ENCODE measurements around the gene COL28A1. TPM values are rescaled to one million over a fixed set of nuclear protein-coding genes. Genes with fewer than 3 reads are reported as not detected.

COL28A1 gene
- polyA plus RNA-seq, 1 experiment = 0.04 TPM

DNA sequence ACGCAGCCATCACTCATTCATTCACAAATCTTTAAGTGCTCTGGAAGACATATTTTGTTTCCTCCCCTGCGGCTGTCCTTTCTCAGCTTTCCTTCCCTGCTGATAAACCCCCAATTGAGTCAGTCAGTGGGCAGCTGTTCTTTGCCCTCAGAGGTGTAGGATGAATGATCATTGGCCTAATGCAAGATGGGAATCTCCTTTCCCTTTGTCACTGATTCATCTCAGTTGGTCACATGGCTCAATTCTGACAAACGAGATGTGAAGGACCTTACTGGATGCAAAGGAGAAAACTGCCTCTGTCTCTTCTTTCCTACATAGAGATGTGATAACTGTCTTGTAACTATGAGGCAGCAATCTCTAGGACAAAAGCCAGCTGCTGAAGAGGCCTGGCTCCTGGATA lies 44.6 kb downstream of the COL28A1 start:
- POLR2A ChIA-PET = interaction anchor here (0.6 kb wide), 1 partner anchor 52 kb away, joined by 4 read pairs; no protein-coding TSS in a partner anchor
- TF ChIP-seq, protein P1, sequence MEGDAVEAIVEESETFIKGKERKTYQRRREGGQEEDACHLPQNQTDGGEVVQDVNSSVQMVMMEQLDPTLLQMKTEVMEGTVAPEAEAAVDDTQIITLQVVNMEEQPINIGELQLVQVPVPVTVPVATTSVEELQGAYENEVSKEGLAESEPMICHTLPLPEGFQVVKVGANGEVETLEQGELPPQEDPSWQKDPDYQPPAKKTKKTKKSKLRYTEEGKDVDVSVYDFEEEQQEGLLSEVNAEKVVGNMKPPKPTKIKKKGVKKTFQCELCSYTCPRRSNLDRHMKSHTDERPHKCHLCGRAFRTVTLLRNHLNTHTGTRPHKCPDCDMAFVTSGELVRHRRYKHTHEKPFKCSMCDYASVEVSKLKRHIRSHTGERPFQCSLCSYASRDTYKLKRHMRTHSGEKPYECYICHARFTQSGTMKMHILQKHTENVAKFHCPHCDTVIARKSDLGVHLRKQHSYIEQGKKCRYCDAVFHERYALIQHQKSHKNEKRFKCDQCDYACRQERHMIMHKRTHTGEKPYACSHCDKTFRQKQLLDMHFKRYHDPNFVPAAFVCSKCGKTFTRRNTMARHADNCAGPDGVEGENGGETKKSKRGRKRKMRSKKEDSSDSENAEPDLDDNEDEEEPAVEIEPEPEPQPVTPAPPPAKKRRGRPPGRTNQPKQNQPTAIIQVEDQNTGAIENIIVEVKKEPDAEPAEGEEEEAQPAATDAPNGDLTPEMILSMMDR (IDR thresholded peaks at IDR 0.05; ENCODE audit: insufficient read depth, low read depth, low read length) = no peak
- Histone ChIP-seq H3K36me3 (ENCODE audit: control insufficient read depth, insufficient read depth, low read length) (no peaks in the 10 kb centered on the region), H3K4me3 (ENCODE audit: low read depth, low read length) (no peak overlapping the region), H3K27me3 (ENCODE audit: control insufficient read depth, insufficient read depth, low read length) (no peaks in the 10 kb centered on the region)
- CTCF ChIA-PET = interaction anchor here (1.4 kb wide), 1 partner anchor 51 kb away, joined by 3 read pairs; no protein-coding TSS in a partner anchor
- no peak for DNase-seq (ENCODE audit: low read depth)

DNA sequence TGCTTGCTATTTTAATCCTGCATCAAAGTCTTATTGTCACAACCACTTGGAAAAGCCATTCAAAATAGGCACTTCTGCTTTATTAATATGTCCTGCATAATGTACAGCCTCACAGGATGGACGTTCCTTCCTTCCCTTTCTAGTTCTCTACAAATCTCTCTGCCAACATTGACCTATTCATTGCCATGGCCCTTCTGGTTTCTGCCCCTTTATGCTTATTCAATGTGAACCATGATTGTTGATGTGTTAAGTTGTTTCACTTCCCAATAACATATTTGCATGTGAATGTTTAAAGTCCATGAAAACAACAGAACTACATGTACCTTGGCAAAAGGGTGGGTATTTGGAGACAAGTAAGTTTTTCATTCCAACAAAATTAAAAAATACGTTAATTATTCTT lies 45.7 kb downstream of the COL28A1 start:
- ChIA-PET POLR2A (no interaction called here), CTCF (no interaction called here)

DNA sequence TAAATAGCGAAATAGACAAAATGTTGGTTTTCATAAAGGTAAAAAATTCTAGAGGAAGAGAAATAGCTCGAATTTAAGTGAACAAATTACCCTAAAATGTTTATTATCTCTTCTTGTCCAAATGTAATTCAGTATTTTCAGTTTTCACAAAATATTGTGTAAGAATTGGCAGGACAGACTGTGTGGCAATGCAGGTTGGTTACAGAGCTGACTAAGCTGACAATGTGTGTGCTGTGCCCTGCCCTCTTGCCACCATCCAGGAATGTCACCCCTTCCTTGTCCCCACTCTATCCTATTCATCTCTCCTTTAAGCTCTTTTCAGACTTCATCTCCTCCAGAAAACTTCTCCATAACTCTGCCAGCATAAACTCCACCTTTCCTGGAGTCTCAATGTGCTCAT lies 46.1 kb downstream of the COL28A1 start:
- no peak for DNase-seq (ENCODE audit: low read depth)
- no peak overlapping the region for H3K4me3 ChIP-seq (ENCODE audit: low read depth, low read length)
- TF ChIP-seq, protein P1 (IDR thresholded peaks at IDR 0.05; ENCODE audit: insufficient read depth, low read depth, low read length) = no peak
- CTCF ChIA-PET = no interaction called here
- no peaks in the 10 kb centered on the region for H3K27me3 ChIP-seq (ENCODE audit: control insufficient read depth, insufficient read depth, low read length)
- POLR2A ChIA-PET = no interaction called here
- no peaks in the 10 kb centered on the region for H3K36me3 ChIP-seq (ENCODE audit: control insufficient read depth, insufficient read depth, low read length)

More for the DNA sequence above, 45.7 kb downstream of the COL28A1 start:
- no peak for DNase-seq (ENCODE audit: low read depth)
- Histone ChIP-seq H3K36me3 (ENCODE audit: control insufficient read depth, insufficient read depth, low read length) (no peaks in the 10 kb centered on the region), H3K4me3 (ENCODE audit: low read depth, low read length) (no peak overlapping the region), H3K27me3 (ENCODE audit: control insufficient read depth, insufficient read depth, low read length) (no peaks in the 10 kb centered on the region)
- TF ChIP-seq, protein P1 (IDR thresholded peaks at IDR 0.05; ENCODE audit: insufficient read depth, low read depth, low read length) = no peak

DNA sequence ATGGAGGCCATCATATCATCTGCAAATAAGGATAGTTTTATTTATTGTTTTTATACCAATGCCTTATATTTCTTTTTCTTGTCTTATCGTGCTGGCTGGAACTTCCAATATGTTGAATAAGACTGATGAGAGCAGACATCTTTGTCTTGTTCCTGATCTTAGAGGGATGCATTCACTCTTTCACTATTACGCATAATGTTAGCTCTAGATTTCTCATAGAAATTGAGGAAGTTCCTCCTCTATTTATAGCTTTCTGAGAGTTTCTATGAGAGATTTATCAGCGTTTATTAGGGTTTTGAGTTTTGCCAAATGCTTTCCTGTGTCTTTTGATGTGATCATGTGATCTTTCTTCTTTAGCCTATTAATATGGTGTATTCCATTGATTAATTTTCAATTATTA lies 49.3 kb downstream of the COL28A1 start:
- no peak for DNase-seq (ENCODE audit: low read depth)
- ChIA-PET POLR2A (no interaction called here), CTCF (no interaction called here)

DNA sequence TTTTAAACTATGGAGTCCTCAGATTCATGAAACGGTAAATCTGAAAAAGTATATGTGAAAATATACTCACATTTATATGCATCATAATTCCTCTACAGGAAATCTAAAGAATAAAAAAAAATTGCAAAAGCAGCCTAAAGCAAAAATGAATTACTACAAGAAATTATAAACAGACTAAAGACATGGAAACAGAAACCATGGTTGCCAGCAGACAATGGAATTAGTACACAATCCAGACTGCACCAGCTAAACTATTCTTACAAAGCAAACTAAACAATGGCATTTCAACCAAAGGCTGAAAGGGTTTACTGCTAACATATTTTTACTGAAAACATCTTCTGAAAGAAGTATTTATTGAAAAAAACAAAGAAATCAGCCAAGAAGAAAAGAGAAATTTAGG lies 51.6 kb downstream of the COL28A1 start:
- Histone ChIP-seq H3K4me3 (ENCODE audit: low read depth, low read length) (no peak overlapping the region), H3K36me3 (ENCODE audit: control insufficient read depth, insufficient read depth, low read length) (no peaks in the 10 kb centered on the region), H3K27me3 (ENCODE audit: control insufficient read depth, insufficient read depth, low read length) (no peaks in the 10 kb centered on the region)
- no peak for DNase-seq (ENCODE audit: low read depth)
- CTCF ChIA-PET = interaction anchor here (1.0 kb wide), 1 partner anchor 21 kb away, joined by 3 read pairs; no protein-coding TSS in a partner anchor
- POLR2A ChIA-PET = no interaction called here
- TF ChIP-seq, protein P1 (IDR thresholded peaks at IDR 0.05; ENCODE audit: insufficient read depth, low read depth, low read length) = no peak

More for the DNA sequence above, 49.3 kb downstream of the COL28A1 start:
- TF ChIP-seq, protein P1 (IDR thresholded peaks at IDR 0.05; ENCODE audit: insufficient read depth, low read depth, low read length) = no peak
- no peaks in the 10 kb centered on the region for H3K27me3 ChIP-seq (ENCODE audit: control insufficient read depth, insufficient read depth, low read length)
- no peak overlapping the region for H3K4me3 ChIP-seq (ENCODE audit: low read depth, low read length)
- H3K36me3 ChIP-seq (ENCODE audit: control insufficient read depth, insufficient read depth, low read length) = no peaks in the 10 kb centered on the region

Data from BJ (cell line).